Measurements from ENCODE around the gene SLC17A9.

The SLC17A9 gene

DNA sequence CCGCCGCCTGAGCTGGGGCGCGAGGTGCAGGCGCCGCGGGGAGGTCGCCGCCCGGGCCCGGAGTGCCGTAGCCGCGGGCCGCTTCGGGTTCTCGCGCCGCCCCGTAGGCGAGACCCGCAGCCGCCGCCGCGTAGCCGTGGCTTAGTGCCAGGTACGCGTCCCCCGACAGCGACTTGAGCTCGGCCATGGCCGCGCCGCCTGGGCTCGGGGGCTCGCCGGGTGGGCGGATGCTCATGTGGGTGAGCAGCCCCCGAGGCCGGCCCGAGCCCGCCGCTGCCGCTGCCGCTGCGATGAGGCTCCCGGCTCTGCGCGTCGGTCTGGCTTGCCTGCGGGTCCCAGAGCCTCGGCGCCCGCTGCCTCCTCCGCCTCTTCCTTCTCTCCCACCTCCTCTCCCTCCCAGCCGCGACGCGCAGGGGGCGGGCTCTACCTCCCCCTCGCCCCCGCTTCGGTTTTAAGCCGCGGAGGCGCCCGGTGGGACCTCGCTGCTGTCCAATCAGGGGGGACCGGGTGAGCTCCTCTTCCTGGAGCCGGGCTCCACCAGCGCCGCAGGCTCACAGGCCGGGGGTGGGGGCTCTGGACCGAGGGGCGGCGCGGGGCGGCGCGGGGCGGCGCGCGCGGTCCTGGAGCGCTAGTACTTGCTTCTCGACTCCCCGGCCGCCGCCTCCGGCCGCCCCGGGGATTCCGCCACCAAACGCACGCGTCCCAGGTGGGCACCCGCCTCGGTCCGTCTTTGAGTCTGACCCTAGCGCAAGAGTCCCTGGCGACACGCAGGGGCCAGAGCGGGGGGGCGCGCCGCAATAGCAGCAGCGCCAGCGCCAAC, 54.2 kb downstream of the SLC17A9 start, which contains the start of gene BHLHE23:
BHLHE23 (minus strand) TSS at position 425 of the 820 bp plus-strand sequence; CDS start at position 235, 190 bp downstream.
- DNase-seq (ENCODE audit: low read depth): no peak
- TF ChIP-seq CTCF (IDR thresholded peaks at IDR 0.05; ENCODE audit: low read depth, low read length, missing control alignments): no peak
- no peak within 1 kb of the TSS for H3K4me3 ChIP-seq (ENCODE audit: low read depth, low read length)

GRCh38 chr20:63007360-63007645, 54.8 kb downstream of the SLC17A9 start:
- no peak for DNase-seq (ENCODE audit: low read depth)
- H3K4me3 ChIP-seq (ENCODE audit: low read depth, low read length): no peak overlapping the region
- no peak for TF ChIP-seq CTCF (IDR thresholded peaks at IDR 0.05; ENCODE audit: low read depth, low read length, missing control alignments)

DNA sequence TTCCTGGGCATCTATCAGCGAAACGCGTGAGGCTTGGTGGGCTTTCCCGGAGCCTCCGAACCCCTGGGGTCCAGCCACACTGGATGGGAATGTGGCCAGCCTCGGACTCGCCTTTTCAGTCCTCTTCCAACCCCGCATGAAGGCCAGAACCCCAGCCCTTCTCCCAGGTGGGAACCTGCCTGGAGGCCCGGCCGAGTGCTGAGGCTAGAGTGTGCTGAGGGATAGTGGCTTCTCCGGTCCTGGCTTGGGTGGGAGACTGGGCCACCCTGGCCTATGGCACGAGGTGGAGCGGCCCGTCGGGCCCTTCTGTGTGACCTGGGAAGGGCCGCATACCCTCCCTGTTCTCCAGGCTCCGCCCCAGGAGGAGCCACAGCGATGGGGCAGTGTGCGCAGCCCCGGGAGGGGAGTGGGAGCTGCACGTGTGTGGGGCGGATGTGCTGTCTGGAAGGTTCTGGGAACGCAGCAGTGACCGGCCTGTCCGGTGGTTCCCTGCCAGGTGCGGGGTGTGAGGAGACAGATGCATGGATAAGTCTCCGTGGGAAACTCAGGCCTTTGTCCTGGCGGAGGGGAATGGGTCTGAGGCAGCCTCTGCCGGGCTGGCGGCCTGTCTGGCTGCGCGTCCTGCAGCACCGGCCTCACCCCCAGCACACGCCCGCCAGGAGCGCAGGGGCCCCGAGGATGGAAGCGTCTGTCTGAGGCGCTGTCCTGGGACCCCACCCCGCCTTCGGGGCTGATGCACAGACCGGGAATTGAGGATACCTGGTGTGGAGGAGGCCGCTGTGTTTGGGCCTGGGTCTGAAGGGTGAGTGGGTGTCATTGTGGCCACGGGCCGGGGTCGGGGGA, 55.4 kb downstream of the SLC17A9 start:
- no peak for TF ChIP-seq CTCF (IDR thresholded peaks at IDR 0.05; ENCODE audit: low read depth, low read length, missing control alignments)
- DNase-seq (ENCODE audit: low read depth): no peak
- H3K4me3 ChIP-seq (ENCODE audit: low read depth, low read length): no peak overlapping the region

- peak overlapping the region; percentile 99 for H3K4me3 ChIP-seq (ENCODE audit: low read depth, low read length)
- DNase-seq (ENCODE audit: low read depth): no peak
- TF ChIP-seq CTCF (IDR thresholded peaks at IDR 0.05; ENCODE audit: low read depth, low read length, missing control alignments): no peak
Observed at GRCh38 chr20:63008541-63009044, 56.1 kb downstream of the SLC17A9 start.

DNA sequence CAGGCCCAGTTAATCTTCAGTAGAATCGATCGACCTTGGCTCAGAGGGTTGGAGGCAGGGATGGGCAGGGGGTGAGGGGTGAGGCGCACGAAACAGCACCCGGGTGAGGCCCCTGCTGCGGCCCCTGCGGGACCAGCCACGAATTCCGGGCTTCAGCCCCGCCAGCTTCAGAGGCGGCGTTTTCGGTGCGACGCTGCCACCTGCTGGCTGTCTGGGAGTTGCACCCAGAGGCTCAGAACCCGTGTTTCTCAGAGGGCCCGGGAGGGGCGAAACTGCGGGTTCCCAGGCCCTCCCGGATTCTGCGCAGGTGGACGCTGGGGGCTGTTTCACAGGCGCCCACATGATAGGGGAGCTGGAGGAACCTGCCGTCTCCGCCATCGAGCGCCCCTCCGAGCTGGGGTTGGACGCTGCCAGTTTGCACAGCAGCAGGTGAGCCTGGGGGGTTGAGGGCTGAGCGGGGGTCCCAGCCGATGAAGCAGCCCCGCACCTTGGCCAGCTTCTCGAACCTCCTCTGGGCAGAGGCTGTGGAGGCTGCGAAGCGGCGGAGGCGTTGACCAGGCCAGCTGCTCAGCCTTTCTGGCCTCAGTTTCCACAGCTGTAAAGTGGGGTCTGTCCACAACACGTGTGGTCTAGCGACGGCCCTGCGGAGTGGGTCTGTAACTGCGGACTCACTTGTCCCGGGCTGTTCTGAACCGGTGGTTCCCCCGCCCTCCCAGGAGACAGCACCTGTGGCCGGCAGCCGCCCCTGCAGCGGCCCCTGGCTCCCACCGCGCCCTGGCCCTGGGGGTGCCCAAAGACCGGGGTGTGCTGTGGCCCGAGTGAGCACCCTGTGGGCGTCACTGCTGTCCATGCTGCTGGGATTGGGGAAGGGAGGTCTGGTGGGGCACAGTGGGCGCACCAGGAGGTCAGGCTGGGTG, 56.8 kb downstream of the SLC17A9 start:
- H3K4me3 ChIP-seq (ENCODE audit: low read depth, low read length): peak overlapping the region; percentile 99
- peak; percentile 85 for TF ChIP-seq CTCF (IDR thresholded peaks at IDR 0.05; ENCODE audit: low read depth, low read length, missing control alignments)
- no peak for DNase-seq (ENCODE audit: low read depth)

- peak; percentile 97 for DNase-seq (ENCODE audit: low read depth)
- TF ChIP-seq CTCF (IDR thresholded peaks at IDR 0.05; ENCODE audit: low read depth, low read length, missing control alignments): no peak
- H3K4me3 ChIP-seq (ENCODE audit: low read depth, low read length): peak overlapping the region; percentile 99
Observed at GRCh38 chr20:63009988-63010769, 57.7 kb downstream of the SLC17A9 start.
